Adrenal gland (tissue), 12 donors: ENCODE results near the gene DHRS2. TPM values are rescaled to one million over a fixed set of nuclear protein-coding genes. Genes with fewer than 3 reads are reported as not detected.
"Not testable (repeated sequence)": the region's sequence is repeated elsewhere in the genome, so short reads cannot be mapped to it uniquely, and the experiment has no call there.

Experiments used
- DNase-seq, 7 donors: peaks; one replicate each; pipeline ENCODE4 v3.0.0-alpha.2; 2019 to 2020
- H3K27ac ChIP-seq, 5 donors: fragments of 200-600 bp; sonication (generic) in 4 of 5; 1 replicate in 3 of 5; 2 replicates in 2 of 5; pipeline versions ENCODE4 v1.5.1 to v1.8.0; 2016 to 2020; ENCODE audit warnings: mild to moderate bottlenecking in 1 of 5
- H3K27me3 ChIP-seq: fragments of 200-600 bp; 2 replicates; pipeline ENCODE4 v1.8.0; 2021
- H3K36me3 ChIP-seq, 2 donors: fragments of 200-600 bp; replicated peaks in 1 of 2; 1 replicate in 1 of 2; 2 replicates in 1 of 2; pipeline versions ENCODE4 v1.5.1 to v1.8.0; 2018 to 2022
- H3K4me1 ChIP-seq, 2 donors: fragments of 200-600 bp; replicated peaks in 1 of 2; 1 replicate in 1 of 2; 2 replicates in 1 of 2; pipeline versions ENCODE4 v1.5.1 to v1.8.0; 2018 to 2021
- H3K4me3 ChIP-seq, 4 donors: fragments of 200-600 bp; sonication (generic) in 3 of 4; one replicate each; pipeline ENCODE4 v1.5.1; 2016 to 2018
- H3K9me3 ChIP-seq, 3 donors: fragments of 200-600 bp; sonication (generic) in 1 of 3; replicated peaks in 1 of 3; 1 replicate in 2 of 3; 2 replicates in 1 of 3; pipeline versions ENCODE4 v1.5.1 to v1.8.0; 2016 to 2021
- CTCF ChIP-seq, 6 experiments: fragments of 450-650 bp in 4 of 6; fragments of 200-600 bp in 2 of 6; sonication (generic) in 1 of 6; IDR thresholded peaks; 1 replicate in 5 of 6; 2 replicates in 1 of 6; pipeline versions ENCODE4 v1.5.1 to v1.8.0; 2016 to 2021; ENCODE audit warnings: antibody characterized with exemption in 6 of 6, mild to moderate bottlenecking in 2 of 6, moderate library complexity in 1 of 6
- POLR2A ChIP-seq, 2 donors: fragments of 450-650 bp; IDR thresholded peaks; one replicate each; pipeline ENCODE4 v1.6.1; 2017; ENCODE audit warnings: antibody characterized with exemption in 2 of 2, mild to moderate bottlenecking in 2 of 2, moderate library complexity in 1 of 2
- WGBS, 4 donors: extraction: QIAGEN DNeasy Blood & Tissue Kit in 2 of 4; methylation state at CpG; one replicate each; pipeline versions ENCODE4 v1.1.5 to v1.1.7; 2013 to 2017; 5-methylcytosine and 5-hydroxymethylcytosine counted together
- intact Hi-C, 2 donors: fragments of 100-400 bp; cut with DNase I; formaldehyde crosslinking; loops; one replicate each; pipeline versions ENCODE4 v1.14.1 to v1.15.0; 2022 to 2023
- polyA plus RNA-seq, 3 donors: library from polyadenylated mRNA; stranded (reverse); fragments of 200-250 nt in 2 of 3; fragments of 350-450 nt in 1 of 3; fragmentation: Illumina TruSeq in 1 of 3; extraction: RNeasy Lipid Tissue Mini Kit (QIAGEN cat#74804) in 1 of 3; gene quantifications; one replicate each; pipeline ENCODE4 v1.2.3, GENCODE V29; 2013 to 2014
- total RNA-seq, 9 donors: library from RNA; depleted of rRNA in 4 of 9; stranded (reverse); fragments of >200 nt in 4 of 9; fragments of 120-200 nt in 1 of 9; fragmentation: NEBNext Ultra II Directional in 1 of 9; extraction: Animal tissue kit (Norgen Biotek cat#: 25700) in 1 of 9; gene quantifications; one replicate each; pipeline versions ENCODE4 v1.1.0 to v1.2.4, GENCODE V29; 2013 to 2023
- donor health status: healthy with polysubstance abuse.
- donor health status: Bipolar disorder and iron deficiency.
- donor health status: DM: yes; HTN: yes; CAD: no.
- donor health status: DM: no; HTN: no; CAD: no.
- donor health status: DM: no; HTN: no; CAD: no.
- donor health status: DM: yes; HTN: yes; CAD: no.

DHRS2 gene
- total and polyA plus RNA-seq, 12 donors = 0.86 to 4.9 (median 2.5) TPM; not detected in 4

GRCh38 chr14:23637655-23638413 is 1.7 kb downstream of the DHRS2 start:
- peaks cover 8 to 30% of the 10 kb centered on the region in 2 donors for H3K4me1 ChIP-seq
- intact Hi-C loops, H3K27ac ChIP-seq, H3K9me3 ChIP-seq, H3K4me3 ChIP-seq, H3K27me3 ChIP-seq, H3K36me3 ChIP-seq: not testable (repeated sequence)
- DNase-seq = peak in 1 of 7 donors; percentile 36
- 89 to 94% (median 92%) methylated on average over 17 of the region's 17 CpGs for WGBS, 4 donors

GRCh38 chr14:23638414-23639047 is 2.4 kb downstream of the DHRS2 start:
- H3K27me3 ChIP-seq = no peaks in the 10 kb centered on the region
- TF ChIP-seq POLR2A (IDR thresholded peaks at IDR 0.05) = no peak
- no peak for TF ChIP-seq CTCF (IDR thresholded peaks at IDR 0.05)
- no peaks in the 10 kb centered on the region for H3K36me3 ChIP-seq
- no peaks in the 10 kb centered on the region for H3K9me3 ChIP-seq
- intact Hi-C loops = no loop called here
- peak in 1 of 7 donors; percentile 79 for DNase-seq
- no peak overlapping the region for H3K4me3 ChIP-seq
- H3K27ac ChIP-seq = peak overlapping the region in 2 of 5 donors; percentile 76 to 86
- WGBS, 4 donors = 89 to 94% (median 91%) methylated on average over 3 to 8 of the region's 8 CpGs
- peaks cover 8 to 29% of the 10 kb centered on the region in 2 donors for H3K4me1 ChIP-seq

- Histone ChIP-seq H3K27me3 (no peaks in the 10 kb centered on the region), H3K36me3 (no peaks in the 10 kb centered on the region), H3K27ac (peak overlapping the region in 4 of 5 donors; percentile 18 to 86 (median 52)), H3K4me3 (no peak overlapping the region), H3K4me1 (peaks cover 8 to 29% of the 10 kb centered on the region in 2 donors), H3K9me3 (no peaks in the 10 kb centered on the region)
- TF ChIP-seq POLR2A (IDR thresholded peaks at IDR 0.05) = no peak
- intact Hi-C loops = no loop called here
- WGBS, 4 donors = 78 to 92% (median 88%) methylated on average over 17 to 21 of the region's 21 CpGs
- no peak for DNase-seq
Observed at GRCh38 chr14:23639048-23639890, 3.1 kb downstream of the DHRS2 start.

GRCh38 chr14:23639891-23640523 is 3.8 kb downstream of the DHRS2 start:
- Histone ChIP-seq H3K4me3 (no peak overlapping the region), H3K36me3 (no peaks in the 10 kb centered on the region), H3K4me1 (peaks cover 8 to 29% of the 10 kb centered on the region in 2 donors), H3K27me3 (no peaks in the 10 kb centered on the region), H3K9me3 (no peaks in the 10 kb centered on the region), H3K27ac (peak overlapping the region in 4 of 5 donors; percentile 18 to 86 (median 52))
- no peak for DNase-seq
- 65 to 75% (median 72%) methylated on average over 8 of the region's 8 CpGs for WGBS, 4 donors
- no peak for TF ChIP-seq POLR2A (IDR thresholded peaks at IDR 0.05)
- no peak for TF ChIP-seq CTCF (IDR thresholded peaks at IDR 0.05)
- intact Hi-C loops = no loop called here
